Amniotic epithelial cell (primary cell): ENCODE data around the gene ALX1.
A peak's percentile ranks its signal among the peaks of the same experiment; 100 is the strongest.

ENCODE experiments used
- DNase-seq: peaks from one replicate; pipeline ENCODE4 v3.0.0-alpha.2; 2010; ENCODE audit warnings: low read depth

Gene ALX1

DNA sequence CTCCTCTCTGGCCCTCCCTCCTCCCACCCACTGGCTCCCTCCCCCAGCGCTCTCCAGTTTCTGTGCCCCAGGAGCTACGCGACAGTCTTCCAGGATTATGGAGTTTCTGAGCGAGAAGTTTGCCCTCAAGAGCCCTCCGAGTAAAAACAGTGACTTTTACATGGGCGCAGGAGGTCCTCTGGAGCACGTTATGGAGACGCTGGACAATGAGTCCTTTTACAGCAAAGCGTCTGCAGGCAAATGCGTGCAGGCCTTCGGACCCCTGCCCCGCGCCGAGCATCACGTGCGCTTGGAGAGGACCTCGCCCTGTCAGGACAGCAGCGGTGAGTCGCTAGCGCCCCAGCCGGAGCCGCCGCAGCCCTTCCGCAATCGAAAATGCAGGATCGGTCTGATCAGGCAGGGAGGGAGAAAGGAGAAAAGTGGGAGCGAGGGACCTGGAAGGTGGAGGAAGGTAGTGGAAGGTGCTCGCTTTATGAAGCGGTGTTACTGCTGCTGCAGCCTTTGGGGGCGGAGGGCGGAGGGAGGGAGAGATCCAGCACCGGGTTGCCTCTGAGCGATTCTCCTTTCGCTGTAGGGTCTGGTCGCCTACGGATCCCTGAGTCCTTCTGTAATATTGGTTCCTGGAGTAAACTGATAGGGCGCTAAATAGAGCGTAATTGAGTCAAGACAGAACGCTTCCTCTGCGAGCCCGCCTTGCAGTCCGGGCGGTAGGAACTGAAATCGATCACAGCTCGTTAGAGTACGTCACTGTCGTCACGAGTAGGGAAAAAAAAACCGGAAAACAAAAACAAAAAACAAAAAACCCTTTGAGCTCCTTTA lies at the start of gene ALX1:
ALX1 (plus strand) TSS at position 56 of the 819 bp plus-strand sequence; CDS start at position 98, 42 bp downstream.
- DNase-seq, result peak; percentile 2

DNA sequence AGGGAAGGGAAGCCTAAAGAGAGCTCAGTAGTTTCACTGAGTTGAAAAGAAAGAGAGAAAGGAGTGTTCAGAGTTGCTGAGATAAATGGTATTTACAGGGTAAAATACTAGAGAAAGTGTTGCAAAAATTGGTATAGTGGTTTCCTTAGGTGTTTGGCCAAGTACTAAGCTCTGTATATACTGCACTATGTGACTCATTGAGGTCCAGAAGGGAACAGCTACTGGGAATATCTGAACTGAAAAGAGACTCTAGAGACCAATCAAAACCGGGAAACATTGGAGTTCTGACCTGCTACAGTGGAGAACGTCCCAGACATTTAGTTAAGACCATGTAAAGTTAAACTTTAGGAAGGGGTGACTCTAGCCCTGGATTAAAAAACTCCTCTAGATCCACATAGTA lies 42.7 kb upstream of the ALX1 start:
- peak; percentile 3 for DNase-seq

DNA sequence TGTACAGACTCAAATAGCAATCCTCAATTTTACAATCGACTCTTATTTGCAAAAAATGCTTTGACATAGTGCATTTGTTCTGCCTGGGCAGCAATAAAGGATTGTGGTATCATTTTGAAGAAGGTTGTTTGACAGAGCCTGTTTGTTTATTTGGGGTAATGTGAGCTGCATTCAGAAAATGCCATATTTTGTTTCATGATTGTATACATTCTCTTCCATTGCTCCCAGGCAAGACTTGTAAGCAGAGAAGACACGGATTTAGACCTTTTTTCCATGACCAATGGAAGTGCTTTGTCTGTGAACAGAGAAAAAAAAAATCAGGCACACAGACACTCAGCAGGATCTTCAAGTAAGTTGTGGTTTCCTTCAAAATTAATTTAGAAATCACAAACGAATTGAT lies 35.5 kb upstream of the ALX1 start:
- DNase-seq, result no peak

DNA sequence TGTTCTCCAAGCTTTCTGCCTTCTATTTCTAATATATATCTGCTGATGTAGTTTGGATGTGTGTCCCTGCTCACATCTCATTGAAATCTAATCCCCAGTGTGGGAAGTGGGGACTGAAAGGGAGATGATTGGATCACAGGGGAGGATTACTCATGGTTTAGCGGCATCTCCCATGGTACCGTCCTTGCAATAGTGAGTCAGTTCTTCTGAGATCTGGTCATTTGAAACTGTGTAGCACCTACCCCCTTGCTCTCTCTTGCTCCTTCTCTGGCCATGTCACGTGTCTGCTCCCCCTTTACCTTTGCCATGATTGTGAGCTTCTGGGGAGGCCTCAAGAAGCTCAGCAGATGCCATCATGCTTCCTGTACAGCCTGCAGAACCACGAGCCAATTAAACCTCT lies 26.2 kb upstream of the ALX1 start:
- no peak for DNase-seq

DNA sequence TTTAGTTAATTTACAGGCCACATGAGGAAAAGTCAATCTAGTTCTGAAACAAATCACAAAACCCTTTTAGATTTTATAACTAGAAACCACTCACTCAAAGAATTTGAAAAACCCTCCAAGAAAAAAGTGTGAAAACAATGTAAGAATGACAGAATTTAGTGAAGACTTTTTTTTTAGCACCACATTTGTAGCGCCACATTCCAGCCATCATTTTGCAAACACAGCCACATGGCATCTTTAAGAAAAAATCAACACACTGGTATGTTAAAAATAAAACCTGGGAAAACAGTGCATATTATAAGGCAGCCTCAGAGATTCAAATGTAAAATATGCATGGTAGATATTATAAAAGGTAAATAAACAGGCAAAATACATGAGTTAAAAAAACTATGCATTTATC lies 22.3 kb upstream of the ALX1 start:
- DNase-seq, result no peak

DNA sequence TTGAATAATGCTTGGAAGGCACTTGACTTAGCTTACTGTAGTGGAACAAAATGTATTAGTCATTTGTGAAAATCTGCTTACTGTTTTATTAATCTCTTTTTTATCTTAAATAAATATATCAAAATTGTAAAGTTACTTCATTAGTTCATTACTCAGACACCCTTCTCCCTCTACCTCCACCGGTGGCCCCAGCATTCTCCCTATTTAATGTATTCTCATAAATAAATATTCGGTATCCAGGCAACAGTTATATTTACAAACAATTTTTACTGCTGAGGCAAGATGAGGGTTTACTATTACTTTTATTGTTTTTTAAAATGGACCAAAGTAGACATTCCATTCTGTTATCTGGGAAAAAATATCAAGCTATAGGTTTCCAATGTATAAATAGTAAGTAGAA lies 19.6 kb upstream of the ALX1 start:
- no peak for DNase-seq

DNA sequence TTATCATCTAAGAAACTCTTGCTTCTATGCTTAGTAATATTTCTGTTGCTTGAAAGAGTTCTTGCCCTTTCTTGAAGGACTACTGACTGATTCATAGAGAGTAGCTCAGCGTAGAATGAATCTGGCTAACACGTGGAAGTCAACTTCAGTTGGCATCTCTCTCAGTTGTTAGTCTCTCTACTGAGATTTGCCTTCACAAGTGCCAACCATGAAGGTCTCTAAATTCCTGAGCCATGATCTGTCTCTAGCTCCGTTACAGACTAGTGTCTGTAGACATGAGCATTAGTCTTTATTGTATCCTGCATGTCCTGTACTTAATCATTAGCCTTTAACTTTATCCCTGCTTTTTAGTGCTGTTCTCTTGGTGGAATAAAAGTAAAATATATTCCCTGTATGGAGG lies 19.1 kb upstream of the ALX1 start:
- DNase-seq, result no peak

DNA sequence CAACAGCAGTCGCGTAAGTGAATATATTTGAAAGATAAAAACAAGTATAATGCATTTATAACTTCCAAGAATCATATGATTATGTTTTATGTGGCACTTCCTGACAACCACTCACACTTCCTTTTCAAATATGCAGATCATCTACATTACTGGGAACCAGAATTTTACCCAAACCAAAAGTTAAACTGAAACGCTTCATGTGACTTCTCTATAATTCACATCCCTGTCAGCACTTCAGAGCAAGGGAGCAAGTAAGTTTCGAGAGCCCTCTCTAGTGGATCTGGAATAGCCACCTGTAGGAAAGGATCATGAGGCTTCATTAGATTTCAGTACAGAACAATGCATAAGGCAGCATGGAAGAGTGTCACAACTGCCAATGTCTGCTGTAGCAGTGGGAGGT lies 13.7 kb upstream of the ALX1 start:
- no peak for DNase-seq

DNA sequence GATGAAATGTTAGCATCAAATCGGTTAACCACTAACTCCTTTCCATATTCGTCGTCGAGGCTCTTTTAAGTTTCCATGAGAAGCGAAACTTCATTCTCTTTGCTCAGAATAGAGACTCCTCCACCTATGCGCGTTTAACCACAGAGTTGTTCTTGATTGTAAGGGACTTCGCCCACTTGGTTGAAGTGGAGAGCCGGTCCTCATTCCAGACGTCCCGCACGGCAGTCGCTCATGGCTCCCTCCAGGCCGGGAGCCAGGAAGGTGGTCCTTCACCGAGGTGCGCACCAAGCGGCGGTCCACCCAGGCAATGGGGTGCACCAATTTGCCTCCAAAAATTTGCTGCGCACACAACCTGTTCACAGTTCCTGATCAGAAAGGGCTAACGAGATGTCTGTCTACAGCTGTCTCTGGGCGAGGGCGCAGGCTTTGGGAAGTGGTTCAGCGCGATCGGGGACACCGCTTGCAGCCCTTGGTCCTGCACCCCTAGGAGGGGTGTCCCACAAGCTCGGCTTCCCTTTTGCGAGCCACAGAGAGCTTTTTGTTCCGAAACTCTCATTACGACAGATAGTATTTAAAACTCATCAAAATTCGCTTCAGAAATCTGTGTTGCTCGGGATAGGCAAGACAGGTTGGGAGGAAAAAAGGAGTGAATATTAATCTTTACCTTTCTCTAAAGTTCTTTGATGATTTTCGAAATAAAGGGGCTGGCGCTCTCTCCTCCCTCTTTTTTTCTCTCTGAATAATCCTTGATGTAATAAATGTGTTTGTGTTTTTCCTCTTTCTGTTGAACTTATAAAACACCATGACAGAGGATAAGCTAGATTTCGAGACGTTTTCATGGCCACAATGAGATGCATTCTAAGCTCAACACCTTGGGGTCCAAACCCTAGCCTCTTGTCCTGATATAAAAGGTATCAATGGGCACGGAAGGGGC lies 6.4 kb upstream of the ALX1 start:
- no peak for DNase-seq

DNA sequence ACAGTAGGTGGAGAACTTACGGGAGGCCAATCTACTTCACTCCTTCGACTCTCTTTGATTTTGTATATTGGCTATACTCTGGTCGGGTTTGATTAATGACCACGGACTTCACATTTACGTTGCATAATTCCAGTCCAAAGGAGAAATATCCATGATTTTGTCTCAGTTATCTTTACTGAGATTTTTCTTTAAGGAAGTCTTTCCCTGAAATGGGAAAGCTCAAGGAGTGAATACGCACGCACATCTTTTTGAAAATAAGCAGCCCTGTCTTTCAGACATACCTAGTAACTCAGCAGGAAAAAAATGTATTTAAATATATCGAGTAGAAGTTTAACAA lies 5.7 kb upstream of the ALX1 start:
- DNase-seq, result no peak

DNA sequence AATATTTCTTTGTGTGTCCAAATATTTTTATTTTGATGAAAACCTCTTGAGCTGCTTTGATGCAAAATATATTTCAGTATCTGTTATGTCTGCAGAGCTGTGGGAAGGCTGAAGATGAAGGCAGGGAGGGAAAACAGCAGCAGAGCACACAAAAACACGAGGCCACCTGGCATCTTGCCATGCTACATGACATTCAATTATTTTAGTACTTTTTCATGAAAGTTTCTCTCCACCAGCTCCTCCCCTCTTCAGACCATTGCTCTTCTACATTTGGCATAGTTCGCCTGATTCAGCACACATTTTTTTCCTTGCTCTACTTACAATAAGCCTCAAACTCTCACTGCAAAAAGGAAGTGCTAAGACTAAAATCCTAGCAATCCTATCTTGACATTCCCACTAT lies 4.6 kb upstream of the ALX1 start:
- no peak for DNase-seq

DNA sequence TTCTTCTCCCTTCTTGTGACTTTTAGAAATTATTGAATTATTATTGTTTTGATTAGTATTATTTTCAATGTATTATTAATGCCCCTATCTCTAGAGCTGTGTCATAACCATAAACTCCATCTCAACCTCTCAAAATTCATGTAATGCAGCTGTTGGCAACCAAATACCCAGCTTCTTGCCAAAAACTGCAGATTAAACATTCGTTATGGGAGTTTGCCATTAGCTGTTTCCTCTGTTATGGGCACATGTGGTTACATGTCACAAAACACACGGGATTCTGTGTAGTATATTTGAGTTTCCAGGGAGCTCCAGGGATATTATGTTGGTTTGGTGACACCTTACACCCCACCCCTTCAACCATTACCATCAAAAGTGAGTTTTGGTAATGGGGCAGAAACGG lies 2.8 kb upstream of the ALX1 start:
- no peak for DNase-seq

DNA sequence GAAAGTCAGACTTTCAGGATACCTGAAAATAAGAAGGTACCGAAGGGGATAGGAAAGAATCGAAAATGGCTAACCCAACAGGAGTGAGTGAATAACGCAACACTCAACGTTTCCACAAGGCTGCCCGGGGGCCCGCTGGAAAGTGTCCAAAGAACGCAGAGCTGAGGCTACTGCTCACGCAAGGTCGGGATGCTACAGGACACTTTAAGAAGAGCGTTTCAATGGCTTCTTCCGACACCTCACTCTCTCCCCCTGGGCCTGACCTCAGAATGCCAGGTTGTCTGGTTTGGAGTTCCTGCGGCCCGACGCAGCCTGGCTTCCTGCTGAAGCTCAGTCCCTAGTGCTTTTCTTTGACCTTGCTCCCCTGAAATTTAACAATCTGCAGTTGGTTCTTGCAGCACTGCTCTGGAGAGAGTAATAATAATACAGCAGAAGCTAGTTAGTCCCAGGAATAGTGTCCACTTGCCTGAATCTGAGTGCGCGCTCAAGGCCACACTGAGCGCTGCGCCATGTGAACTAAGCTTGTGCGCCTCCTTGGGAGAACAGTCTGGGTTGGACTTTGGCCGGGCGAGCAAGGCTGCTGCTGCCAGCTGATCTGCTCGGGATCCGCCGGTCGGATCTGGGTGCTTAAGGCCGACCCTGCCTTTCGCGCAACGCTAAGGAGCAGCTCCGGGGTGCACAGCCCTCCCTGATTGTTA lies 2.0 kb upstream of the ALX1 start:
- no peak for DNase-seq

DNA sequence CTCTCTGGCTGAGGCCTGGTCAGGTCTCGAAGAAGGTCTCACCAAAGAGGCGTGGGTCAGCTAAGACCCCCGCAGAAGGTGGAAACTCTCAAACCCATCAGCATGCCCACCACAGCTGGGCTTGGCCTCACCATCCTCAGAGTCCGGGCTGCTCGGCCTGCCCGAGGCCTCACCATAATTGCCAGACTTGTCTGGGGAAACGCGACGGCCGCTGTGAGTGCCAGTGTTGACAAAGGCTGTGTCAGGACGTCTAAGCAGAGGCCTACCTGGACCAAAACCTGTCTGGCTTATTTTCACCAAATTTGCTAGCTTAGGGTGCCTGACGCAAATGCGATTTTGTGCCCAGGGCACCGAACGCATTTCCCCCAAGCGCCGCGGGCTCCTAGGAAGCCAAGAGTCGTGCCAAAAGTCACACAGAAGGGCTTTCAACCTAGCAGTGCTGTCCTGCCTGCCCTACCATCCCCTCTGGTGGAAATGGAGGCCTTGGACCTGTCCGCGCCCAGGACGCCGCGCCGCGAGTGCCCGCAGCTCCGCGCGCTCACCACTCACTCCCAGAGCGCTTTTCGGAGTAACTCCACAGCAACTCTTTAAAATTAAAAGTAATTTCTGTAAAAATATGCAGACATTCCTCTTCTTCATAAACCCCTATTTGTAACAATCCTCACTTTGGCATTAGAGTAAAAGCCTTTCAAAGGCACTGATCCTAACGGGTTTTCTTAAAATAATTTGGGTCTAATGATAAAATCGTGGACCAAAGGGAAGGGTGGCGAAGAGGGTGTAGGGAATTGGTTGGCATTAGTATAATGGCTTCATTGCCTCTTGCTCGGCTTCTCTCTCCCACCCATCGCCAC lies 1.2 kb upstream of the ALX1 start:
- DNase-seq, result no peak

DNA sequence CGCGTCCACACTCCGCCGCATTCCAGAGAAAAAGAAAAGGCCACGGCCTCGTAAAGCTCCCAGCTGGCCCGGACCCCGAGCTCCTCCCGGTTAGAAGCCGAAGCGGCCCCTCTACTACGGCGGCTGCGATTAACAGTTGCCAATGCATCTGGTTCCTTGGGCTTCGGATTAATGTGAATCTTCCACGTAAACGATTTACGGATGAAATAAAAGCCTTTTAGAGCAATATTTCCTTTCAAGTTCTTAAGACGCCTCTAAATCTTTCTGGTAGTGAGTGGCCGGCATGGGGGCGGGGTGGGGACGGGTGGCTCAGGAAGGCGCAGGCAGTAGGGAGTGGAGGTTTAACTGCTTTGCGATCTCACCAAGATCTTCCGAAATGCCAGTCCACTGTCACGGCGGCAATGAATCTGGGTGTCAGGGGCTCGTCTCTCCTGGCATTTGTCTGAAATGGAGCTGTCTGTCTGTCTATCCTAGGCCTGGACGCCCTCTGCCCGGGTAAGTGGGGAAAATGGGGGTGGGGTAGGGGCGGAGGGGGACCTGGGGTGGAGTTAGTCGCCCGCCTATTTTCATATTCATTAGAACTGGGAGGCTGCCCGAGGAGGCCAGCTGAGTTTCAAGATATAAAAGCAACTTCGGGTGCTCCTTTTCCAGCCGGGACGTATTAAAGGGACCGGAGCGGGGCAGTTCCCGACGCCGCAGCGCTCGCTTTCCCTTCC lies 413 bp upstream of the ALX1 start:
- no peak for DNase-seq

DNA sequence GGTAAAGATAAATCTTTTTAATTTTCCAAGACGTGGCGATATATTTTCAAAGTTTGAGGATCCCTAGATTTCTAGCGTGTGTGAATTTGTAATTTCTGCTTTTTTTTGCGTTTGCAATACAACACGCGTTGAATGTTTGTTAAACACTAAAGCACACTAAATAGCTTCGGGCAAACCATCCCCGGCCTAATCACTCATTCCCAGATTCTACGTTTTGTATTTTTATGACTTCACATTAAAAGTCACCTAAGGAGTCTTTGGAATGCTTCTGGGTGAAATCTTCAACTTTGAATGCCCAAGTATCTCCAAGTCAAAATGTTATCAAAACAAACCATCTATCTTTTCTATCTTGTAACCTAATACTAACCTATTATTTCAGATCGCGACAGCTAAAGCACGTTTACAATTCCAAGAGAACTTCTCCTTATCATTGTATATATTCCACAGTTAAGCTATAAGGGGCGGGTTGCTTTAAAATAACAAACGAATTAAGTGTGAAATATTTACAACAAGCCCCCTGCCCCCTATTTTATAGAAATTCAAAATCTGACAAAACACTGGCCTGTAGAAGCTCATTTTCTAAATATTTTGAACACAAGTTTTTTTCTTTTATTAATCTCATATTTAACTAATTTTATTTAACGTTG lies 1.1 kb downstream of the ALX1 start:
- DNase-seq, result peak; percentile 1

DNA sequence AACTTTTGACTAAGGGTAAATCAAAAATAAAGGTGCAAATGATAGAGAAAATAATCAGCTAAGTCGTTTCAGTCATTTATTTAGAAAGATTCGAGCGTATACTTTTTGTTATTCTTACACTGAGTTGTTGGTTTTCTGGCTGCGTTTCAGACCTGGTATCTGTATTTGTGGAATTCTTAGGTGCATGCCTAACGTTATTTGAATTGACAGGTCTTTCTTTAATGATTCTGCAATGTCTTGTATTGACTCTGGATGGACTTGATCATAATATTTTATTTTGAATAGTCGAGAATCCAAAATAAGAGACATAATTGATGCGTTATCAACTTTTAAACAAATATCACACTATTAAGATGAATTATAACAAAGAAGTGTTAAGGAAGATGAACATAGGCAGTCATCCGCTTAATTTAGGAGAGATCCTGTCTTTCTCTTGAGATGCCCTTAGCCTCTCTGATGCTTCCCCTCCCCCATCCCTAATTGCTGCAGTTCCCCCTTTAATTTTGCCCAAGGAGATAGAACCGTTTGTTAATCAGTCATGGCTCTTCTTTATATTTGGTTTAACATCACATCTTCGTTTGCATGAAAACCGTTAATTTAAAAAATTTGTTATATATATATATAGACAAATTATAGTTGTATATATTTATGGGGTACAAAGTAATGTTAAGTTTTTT lies 1.8 kb downstream of the ALX1 start:
- peak; percentile 2 for DNase-seq

DNA sequence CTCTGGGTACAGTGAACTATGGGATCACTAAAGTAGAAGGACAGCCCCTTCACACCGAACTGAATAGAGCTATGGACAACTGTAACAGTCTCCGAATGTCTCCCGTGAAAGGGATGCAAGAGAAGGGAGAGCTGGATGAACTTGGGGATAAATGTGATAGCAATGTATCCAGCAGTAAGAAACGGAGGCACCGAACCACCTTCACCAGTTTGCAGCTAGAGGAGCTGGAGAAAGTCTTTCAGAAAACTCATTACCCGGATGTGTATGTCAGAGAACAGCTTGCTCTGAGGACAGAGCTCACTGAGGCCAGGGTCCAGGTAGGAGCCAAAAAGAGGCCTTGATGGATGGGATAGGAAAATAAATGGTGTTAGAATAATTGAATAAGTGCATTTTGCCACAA lies 3.5 kb downstream of the ALX1 start:
- no peak for DNase-seq

DNA sequence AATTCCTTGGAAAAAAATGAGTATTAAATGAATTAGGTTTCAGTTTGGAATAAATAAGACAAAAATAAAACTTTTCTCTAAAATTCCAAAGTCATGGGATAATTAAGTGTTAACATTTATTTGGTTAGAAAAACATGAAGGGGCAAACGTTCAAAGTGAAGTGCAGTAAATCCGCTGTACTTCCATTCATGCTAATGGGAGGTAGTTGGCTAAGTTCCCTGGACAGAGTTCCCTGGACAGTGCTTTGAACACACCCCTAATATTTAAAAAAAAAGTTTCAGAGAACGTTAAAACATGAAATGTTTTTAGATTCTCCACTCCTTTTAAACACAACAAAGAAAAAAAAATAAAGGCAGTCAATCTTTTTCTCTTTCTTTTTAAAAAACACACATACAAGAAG lies 16.3 kb downstream of the ALX1 start:
- no peak for DNase-seq

DNA sequence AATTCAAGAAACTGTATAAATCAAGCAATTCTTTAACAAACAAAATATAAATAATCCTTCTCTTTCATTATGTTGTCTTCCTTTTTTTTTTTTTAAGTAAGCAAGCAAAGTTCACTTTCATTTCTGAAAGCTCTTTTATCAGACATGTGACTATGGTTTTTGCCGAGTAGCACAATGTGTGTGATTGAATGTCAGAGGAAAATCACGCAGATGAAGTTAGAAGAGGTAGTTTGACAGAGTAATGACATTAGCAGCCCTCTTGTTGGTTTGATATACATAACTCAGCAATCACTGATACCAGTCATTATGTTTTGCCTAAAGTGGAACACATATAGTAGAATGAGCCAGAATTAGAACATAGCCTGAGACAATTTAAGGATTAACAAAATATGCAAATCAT lies 19.0 kb downstream of the ALX1 start:
- no peak for DNase-seq
